ENCODE measurements around the gene MYBPH. TPM values are rescaled to one million over a fixed set of nuclear protein-coding genes. Genes with fewer than 3 reads are reported as not detected.

The MYBPH gene
- total RNA-seq, 2 donors from 2014 or later: not detected

DNA sequence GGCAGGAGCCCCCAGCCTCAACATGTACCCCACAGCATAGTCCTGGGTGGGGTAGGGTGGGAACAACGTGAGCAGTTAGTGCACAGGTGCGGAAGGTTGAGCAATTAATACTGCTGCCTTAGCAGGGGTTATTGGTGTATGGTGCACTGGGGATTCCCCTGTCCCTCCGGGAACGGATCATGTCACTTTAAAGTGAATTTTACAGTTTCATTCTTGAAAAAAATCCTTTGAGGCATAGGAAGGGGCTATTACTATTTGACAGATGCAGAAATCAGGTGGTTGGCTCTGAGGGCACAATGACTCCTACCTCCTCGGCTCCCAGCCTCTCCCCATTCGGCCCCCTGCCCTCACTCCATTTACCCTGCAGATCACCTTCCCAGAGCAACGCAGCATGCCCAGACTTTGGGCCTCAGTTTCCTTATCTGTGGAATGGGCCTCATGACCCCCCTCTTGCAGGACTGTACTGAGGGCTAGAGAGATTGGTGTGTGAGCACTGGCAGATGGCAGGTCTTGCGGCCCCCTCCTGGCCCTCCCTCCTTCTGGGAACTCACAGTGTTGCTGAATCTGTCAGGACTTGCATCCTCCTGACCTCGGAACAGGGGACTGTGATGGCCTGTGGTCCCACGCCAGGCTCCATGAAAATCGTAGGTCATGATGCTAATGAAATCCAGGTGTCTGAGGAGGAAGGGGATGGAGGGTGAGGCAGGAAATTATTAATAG is 5.1 kb upstream of the MYBPH start:
- Histone ChIP-seq H3K9me3 (no peaks in the 10 kb centered on the region), H3K27ac (no peak overlapping the region), H3K36me3 (replicated peaks in 1 of 2; ENCODE audit: insufficient read depth in 1 of 2, low read depth in 2 of 2) (no peaks in the 10 kb centered on the region), H3K4me3 (no peak overlapping the region), H3K27me3 (no peaks in the 10 kb centered on the region), H3K4me1 (peaks cover 9% of the 10 kb centered on the region)
- no peak for TF ChIP-seq CTCF (IDR thresholded peaks at IDR 0.05)
- no peak for TF ChIP-seq POLR2A (IDR thresholded peaks at IDR 0.05)
- ATAC-seq: no peak
- DNase-seq: no peak
- WGBS, 2 donors: 66 to 85% methylated on average over 10 to 11 of the region's 11 CpGs
- intact Hi-C loops (cut with DNase I): no loop called here

DNA sequence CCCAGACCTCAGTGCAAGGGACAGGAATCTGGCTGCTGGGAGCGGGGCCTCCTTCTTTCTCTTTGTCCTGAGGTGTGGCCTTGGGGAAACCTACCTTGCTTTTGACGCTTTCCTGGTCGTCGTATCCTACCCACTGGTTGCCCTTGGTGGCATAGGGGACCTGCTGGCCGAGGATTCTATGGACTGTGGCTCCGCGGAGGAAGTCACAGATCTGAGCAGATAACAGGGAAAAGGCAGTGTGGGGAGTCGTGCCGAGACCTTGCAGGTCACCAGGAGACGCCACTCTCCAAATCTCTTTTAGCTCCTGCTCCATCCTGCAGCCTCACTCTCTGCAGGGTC is 4.0 kb upstream of the MYBPH start:
- no peak overlapping the region for H3K27ac ChIP-seq
- no peaks in the 10 kb centered on the region for H3K9me3 ChIP-seq
- DNase-seq: no peak
- no peak for ATAC-seq
- H3K36me3 ChIP-seq (replicated peaks in 1 of 2; ENCODE audit: insufficient read depth in 1 of 2, low read depth in 2 of 2): no peaks in the 10 kb centered on the region
- intact Hi-C loops (cut with DNase I): no loop called here
- H3K4me3 ChIP-seq: no peak overlapping the region
- H3K4me1 ChIP-seq: peaks cover 16% of the 10 kb centered on the region
- no peak for TF ChIP-seq CTCF (IDR thresholded peaks at IDR 0.05)
- no peak for TF ChIP-seq POLR2A (IDR thresholded peaks at IDR 0.05)
- H3K27me3 ChIP-seq: no peaks in the 10 kb centered on the region
- WGBS, 2 donors: 84 to 92% methylated on average over 10 of the region's 10 CpGs

- intact Hi-C loops (cut with DNase I): no loop called here
- ATAC-seq (peak; percentile 12), DNase-seq (peak in 3 of 4 donors; percentile 20 to 48 (median 48))
- no peak overlapping the region for H3K27ac ChIP-seq
- TF ChIP-seq POLR2A (IDR thresholded peaks at IDR 0.05) (no peak), CTCF (IDR thresholded peaks at IDR 0.05) (no peak)
- H3K27me3 ChIP-seq: no peaks in the 10 kb centered on the region
- WGBS, 2 donors: 63 to 79% methylated on average over 6 to 14 of the region's 14 CpGs
- no peaks in the 10 kb centered on the region for H3K9me3 ChIP-seq
- peaks cover 16% of the 10 kb centered on the region for H3K4me1 ChIP-seq
- no peaks in the 10 kb centered on the region for H3K36me3 ChIP-seq (replicated peaks in 1 of 2; ENCODE audit: insufficient read depth in 1 of 2, low read depth in 2 of 2)
- H3K4me3 ChIP-seq: no peak overlapping the region
Observed at GRCh38 chr1:203178821-203179666, 3.4 kb upstream of the MYBPH start.

GRCh38 chr1:203178083-203178482 is 2.5 kb upstream of the MYBPH start:
- intact Hi-C loops (cut with DNase I): no loop called here
- Histone ChIP-seq H3K4me1 (peaks cover 18% of the 10 kb centered on the region), H3K36me3 (replicated peaks in 1 of 2; ENCODE audit: insufficient read depth in 1 of 2, low read depth in 2 of 2) (no peaks in the 10 kb centered on the region), H3K27me3 (no peaks in the 10 kb centered on the region), H3K9me3 (no peaks in the 10 kb centered on the region), H3K27ac (no peak overlapping the region), H3K4me3 (no peak overlapping the region)
- DNase-seq (no peak), ATAC-seq (no peak)
- TF ChIP-seq POLR2A (IDR thresholded peaks at IDR 0.05) (no peak), CTCF (IDR thresholded peaks at IDR 0.05) (no peak)
- WGBS, 2 donors: 58 to 60% methylated on average over 5 of the region's 5 CpGs
